ENCODE results near the gene RPS5. TPM values are rescaled to one million over a fixed set of nuclear protein-coding genes. Genes with fewer than 3 reads are reported as not detected.

RPS5 gene
- total and polyA plus RNA-seq, 4 donors = 927 to 1,802 (median 1,090) TPM

GRCh38 chr19:58349590-58349989 lies 37.5 kb upstream of the RPS5 start:
- H3K4me1 ChIP-seq (ENCODE audit: control insufficient read depth in 5 of 5, insufficient read depth in 5 of 5, low read length in 5 of 5) = peaks cover 0 to 7% (median 2%) of the 10 kb centered on the region in 5 donors
- no peak for TF ChIP-seq CTCF (IDR thresholded peaks at IDR 0.05; ENCODE audit: control extremely low read depth, extremely low read depth)
- H3K4me3 ChIP-seq = no peak overlapping the region
- ATAC-seq (ENCODE audit: insufficient read depth, low FRiP score) (no peak), DNase-seq (no peak)
- WGBS, 2 donors = 54 to 61% methylated on average over 8 of the region's 8 CpGs
- H3K9me3 ChIP-seq (ENCODE audit: control insufficient read depth in 4 of 4, insufficient read depth in 3 of 4, low read length in 3 of 4) = peaks cover 0 to 4% (median 0%) of the 10 kb centered on the region in 4 donors
- peaks cover 0 to 6% (median 0%) of the 10 kb centered on the region in 4 donors for H3K36me3 ChIP-seq (ENCODE audit: control insufficient read depth in 4 of 4, insufficient read depth in 4 of 4, low read length in 4 of 4)
- H3K27me3 ChIP-seq (ENCODE audit: control insufficient read depth in 3 of 3, insufficient read depth in 3 of 3, low read length in 2 of 3) = peaks cover 0 to 47% (median 47%) of the 10 kb centered on the region in 3 donors
- H3K9ac ChIP-seq (ENCODE audit: insufficient read depth in 1 of 2, low read length in 2 of 2) = no peak overlapping the region
- H3K27ac ChIP-seq (ENCODE audit: low read depth in 1 of 2, low read length in 1 of 2) = no peak overlapping the region

GRCh38 chr19:58350001-58350861 lies 36.8 kb upstream of the RPS5 start:
- no peak overlapping the region for H3K27ac ChIP-seq (ENCODE audit: low read depth in 1 of 2, low read length in 1 of 2)
- no peak for ATAC-seq (ENCODE audit: insufficient read depth, low FRiP score)
- no peak overlapping the region for H3K4me3 ChIP-seq
- peak in 2 of 3 donors; percentile 32 to 43 for DNase-seq
- TF ChIP-seq CTCF (IDR thresholded peaks at IDR 0.05; ENCODE audit: control extremely low read depth, extremely low read depth) = no peak
- peaks cover 0 to 10% (median 2%) of the 10 kb centered on the region in 5 donors for H3K4me1 ChIP-seq (ENCODE audit: control insufficient read depth in 5 of 5, insufficient read depth in 5 of 5, low read length in 5 of 5)
- no peak overlapping the region for H3K9ac ChIP-seq (ENCODE audit: insufficient read depth in 1 of 2, low read length in 2 of 2)
- H3K9me3 ChIP-seq (ENCODE audit: control insufficient read depth in 4 of 4, insufficient read depth in 3 of 4, low read length in 3 of 4) = peaks cover 0 to 4% (median 0%) of the 10 kb centered on the region in 4 donors
- H3K27me3 ChIP-seq (ENCODE audit: control insufficient read depth in 3 of 3, insufficient read depth in 3 of 3, low read length in 2 of 3) = peaks cover 0 to 47% (median 47%) of the 10 kb centered on the region in 3 donors
- H3K36me3 ChIP-seq (ENCODE audit: control insufficient read depth in 4 of 4, insufficient read depth in 4 of 4, low read length in 4 of 4) = peaks cover 0 to 6% (median 0%) of the 10 kb centered on the region in 4 donors
- 35 to 53% methylated on average over 78 to 84 of the region's 84 CpGs for WGBS, 2 donors

GRCh38 chr19:58350871-58351557 lies 36.1 kb upstream of the RPS5 start:
- 80 to 81% methylated on average over 34 of the region's 34 CpGs for WGBS, 2 donors
- peaks cover 0 to 17% (median 2%) of the 10 kb centered on the region in 5 donors for H3K4me1 ChIP-seq (ENCODE audit: control insufficient read depth in 5 of 5, insufficient read depth in 5 of 5, low read length in 5 of 5)
- peaks cover 0 to 2% (median 0%) of the 10 kb centered on the region in 4 donors for H3K9me3 ChIP-seq (ENCODE audit: control insufficient read depth in 4 of 4, insufficient read depth in 3 of 4, low read length in 3 of 4)
- DNase-seq = peak in 1 of 3 donors; percentile 10
- no peak overlapping the region for H3K4me3 ChIP-seq
- no peak for ATAC-seq (ENCODE audit: insufficient read depth, low FRiP score)
- no peak overlapping the region for H3K9ac ChIP-seq (ENCODE audit: insufficient read depth in 1 of 2, low read length in 2 of 2)
- TF ChIP-seq CTCF (IDR thresholded peaks at IDR 0.05; ENCODE audit: control extremely low read depth, extremely low read depth) = no peak
- no peak overlapping the region for H3K27ac ChIP-seq (ENCODE audit: low read depth in 1 of 2, low read length in 1 of 2)
- peaks cover 0 to 50% (median 46%) of the 10 kb centered on the region in 3 donors for H3K27me3 ChIP-seq (ENCODE audit: control insufficient read depth in 3 of 3, insufficient read depth in 3 of 3, low read length in 2 of 3)
- H3K36me3 ChIP-seq (ENCODE audit: control insufficient read depth in 4 of 4, insufficient read depth in 4 of 4, low read length in 4 of 4) = peaks cover 0 to 5% (median 0%) of the 10 kb centered on the region in 4 donors
